Calu3 (cell line): ENCODE results near the gene SEL1L. TPM values are rescaled to one million over a fixed set of nuclear protein-coding genes. Genes with fewer than 3 reads are reported as not detected.
"Not testable (repeated sequence)": the region's sequence is repeated elsewhere in the genome, so short reads cannot be mapped to it uniquely, and the experiment has no call there.

Source experiments
- BruUV-seq: library from RNA; stranded (reverse); fragments of 400-500 nt; replicated peaks from 2 replicates; lab custom pipeline; 2021; lab: Mats Ljungman, UMichigan
- CTCF ChIA-PET: fragments of 300-600 bp; sonication (Branson Sonifier 250); formaldehyde crosslinking; loops from one replicate; lab custom pipeline; 2022; ENCODE audit warnings: antibody characterized with exemption; lab: Charles Lee
- DNase-seq: peaks from one replicate; pipeline ENCODE4 v3.0.0; 2022
- H3K27ac Mint-ChIP-seq: one replicate; pipeline ENCODE4 v1.8.0; 2022; ENCODE audit warnings: mixed read lengths; ENCODE audit not compliant: unreplicated experiment
- H3K27me3 Mint-ChIP-seq: one replicate; pipeline ENCODE4 v1.8.0; 2022; ENCODE audit warnings: mixed read lengths; ENCODE audit not compliant: unreplicated experiment
- H3K36me3 Mint-ChIP-seq: one replicate; pipeline ENCODE4 v1.8.0; 2022; ENCODE audit warnings: mild to moderate bottlenecking, moderate library complexity, mixed read lengths; ENCODE audit not compliant: insufficient read depth, unreplicated experiment
- H3K4me1 Mint-ChIP-seq: one replicate; pipeline ENCODE4 v1.8.0; 2022; ENCODE audit warnings: mild to moderate bottlenecking, low read depth, mixed read lengths; ENCODE audit not compliant: unreplicated experiment
- H3K4me3 Mint-ChIP-seq: one replicate; pipeline ENCODE4 v1.8.0; 2022; ENCODE audit warnings: mild to moderate bottlenecking, low read depth, moderate library complexity, mixed read lengths; ENCODE audit not compliant: unreplicated experiment
- H3K9me3 Mint-ChIP-seq: one replicate; pipeline ENCODE4 v1.8.0; 2022; ENCODE audit warnings: low read depth, mixed read lengths; ENCODE audit not compliant: unreplicated experiment
- intact Hi-C: fragments of 100-400 bp; cut with micrococcal nuclease; formaldehyde crosslinking; loops from one replicate; pipeline ENCODE4 v1.10.0; 2022; ENCODE audit not compliant: unreplicated experiment
- total RNA-seq: library from RNA; stranded (reverse); gene quantifications from 2 replicates; pipeline ENCODE4 v1.2.3, GENCODE V29; 2022
- TF ChIP-seq, protein P1 (sequence below): fragments of 200-600 bp; IDR thresholded peaks from one replicate; pipeline ENCODE4 v1.8.0; 2022; ENCODE audit warnings: antibody characterized with exemption; ENCODE audit not compliant: unreplicated experiment

Gene SEL1L
- total RNA-seq, 1 experiment from 2014 or later, result 95.4 TPM

DNA sequence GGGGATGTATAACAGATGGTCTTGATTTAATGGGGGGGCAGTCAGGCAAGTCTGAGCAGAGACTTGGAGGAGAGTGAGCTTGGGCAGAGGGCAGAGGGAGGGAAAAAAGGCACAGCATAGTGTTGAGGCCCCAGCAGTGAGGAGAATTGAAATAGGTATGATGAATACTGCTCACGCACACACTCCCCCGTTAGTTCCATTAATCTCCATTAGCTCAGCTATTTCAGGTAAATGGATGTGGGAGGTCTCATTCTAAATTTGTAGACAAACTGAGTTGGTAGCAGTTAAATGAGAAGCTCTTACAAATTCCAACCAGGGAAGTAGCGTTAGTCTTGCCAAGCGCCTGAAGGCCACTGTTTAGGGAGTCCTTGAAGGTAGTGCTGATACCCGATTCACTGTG, 66.8 kb downstream of the SEL1L start:
- H3K9me3 Mint-ChIP-seq, result no peaks in the 10 kb centered on the region
- H3K27ac Mint-ChIP-seq, result no peak overlapping the region
- no peak for DNase-seq
- intact Hi-C loops, result no loop called here
- H3K27me3 Mint-ChIP-seq, result no peaks in the 10 kb centered on the region
- no peaks in the 10 kb centered on the region for H3K4me1 Mint-ChIP-seq
- no peak overlapping the region for H3K4me3 Mint-ChIP-seq
- TF ChIP-seq, protein P1, sequence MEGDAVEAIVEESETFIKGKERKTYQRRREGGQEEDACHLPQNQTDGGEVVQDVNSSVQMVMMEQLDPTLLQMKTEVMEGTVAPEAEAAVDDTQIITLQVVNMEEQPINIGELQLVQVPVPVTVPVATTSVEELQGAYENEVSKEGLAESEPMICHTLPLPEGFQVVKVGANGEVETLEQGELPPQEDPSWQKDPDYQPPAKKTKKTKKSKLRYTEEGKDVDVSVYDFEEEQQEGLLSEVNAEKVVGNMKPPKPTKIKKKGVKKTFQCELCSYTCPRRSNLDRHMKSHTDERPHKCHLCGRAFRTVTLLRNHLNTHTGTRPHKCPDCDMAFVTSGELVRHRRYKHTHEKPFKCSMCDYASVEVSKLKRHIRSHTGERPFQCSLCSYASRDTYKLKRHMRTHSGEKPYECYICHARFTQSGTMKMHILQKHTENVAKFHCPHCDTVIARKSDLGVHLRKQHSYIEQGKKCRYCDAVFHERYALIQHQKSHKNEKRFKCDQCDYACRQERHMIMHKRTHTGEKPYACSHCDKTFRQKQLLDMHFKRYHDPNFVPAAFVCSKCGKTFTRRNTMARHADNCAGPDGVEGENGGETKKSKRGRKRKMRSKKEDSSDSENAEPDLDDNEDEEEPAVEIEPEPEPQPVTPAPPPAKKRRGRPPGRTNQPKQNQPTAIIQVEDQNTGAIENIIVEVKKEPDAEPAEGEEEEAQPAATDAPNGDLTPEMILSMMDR, result no peak
- CTCF ChIA-PET, result no interaction called here
- H3K36me3 Mint-ChIP-seq, result peaks cover 10% of the 10 kb centered on the region
- no TSS peak for BruUV-seq

DNA sequence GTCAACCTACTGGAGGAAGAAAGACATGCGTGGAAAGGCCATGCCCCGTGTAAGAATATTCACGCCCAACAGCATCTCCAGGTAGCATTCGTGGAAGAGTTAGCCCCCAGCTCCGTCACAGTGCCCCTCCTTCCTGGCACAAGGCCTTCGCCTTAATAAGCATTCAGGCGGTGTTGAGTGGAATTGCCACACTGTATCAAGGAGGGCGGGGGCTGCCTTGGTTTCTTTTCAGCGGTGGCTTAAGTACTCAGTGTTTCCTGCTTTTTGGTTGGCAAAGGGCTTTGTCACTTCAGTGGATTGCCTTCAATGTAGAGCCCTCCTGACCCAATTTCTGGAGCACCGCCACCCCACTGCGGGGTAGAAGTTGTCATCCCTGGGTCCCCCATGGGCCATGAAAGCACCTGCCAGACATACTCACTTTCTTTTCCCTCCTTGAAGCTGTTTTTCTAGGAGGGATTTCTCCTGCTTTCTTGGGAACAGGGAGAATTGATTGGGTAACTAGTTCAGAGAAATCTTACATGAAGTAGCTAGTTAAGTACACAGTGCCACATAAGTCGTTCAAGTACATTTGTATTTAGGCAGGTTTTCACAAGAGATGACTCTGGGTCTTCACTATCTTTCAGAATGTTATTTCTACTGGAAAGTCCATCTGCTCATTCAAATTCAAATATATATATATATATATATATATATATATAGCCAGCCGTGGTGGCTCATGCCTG, 68.0 kb downstream of the SEL1L start:
- CTCF ChIA-PET, result interaction anchor here (0.5 kb wide), 1 partner anchor 10 kb away, joined by 3 read pairs; no protein-coding TSS in a partner anchor

DNA sequence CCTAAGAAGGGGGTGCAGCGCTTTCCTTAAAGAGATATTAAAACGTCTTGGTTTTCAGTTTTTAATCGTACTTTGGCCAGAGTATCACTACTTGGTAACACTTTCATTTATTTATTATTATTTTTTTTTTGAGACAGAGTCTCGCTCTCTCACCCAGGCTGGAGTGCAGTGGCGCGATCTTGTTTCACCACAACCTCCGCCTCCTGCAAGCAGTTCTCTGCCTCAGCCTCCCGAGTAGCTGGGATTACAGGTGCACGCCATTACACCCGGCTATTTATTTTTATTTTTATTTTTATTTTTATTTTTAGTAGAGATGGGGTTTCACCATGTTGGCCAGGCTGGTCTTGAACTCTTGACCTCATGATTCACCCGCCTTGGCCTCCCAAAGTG, 68.7 kb downstream of the SEL1L start:
- H3K9me3 Mint-ChIP-seq, H3K4me1 Mint-ChIP-seq, H3K27me3 Mint-ChIP-seq, DNase-seq, H3K27ac Mint-ChIP-seq, H3K36me3 Mint-ChIP-seq, intact Hi-C loops, BruUV-seq: not testable (repeated sequence)
- H3K4me3 Mint-ChIP-seq, result peak overlapping the region; percentile 10
- CTCF ChIA-PET, result interaction anchor here (0.6 to 1.9 kb wide), 4 partner anchors 196 to 837 kb away, joined by 3 to 10 read pairs (median 3); partner anchors contain the start of gene TSHR

More for the DNA sequence above, 68.0 kb downstream of the SEL1L start:
- DNase-seq, result no peak
- Mint-ChIP-seq H3K36me3 (peaks cover 10% of the 10 kb centered on the region), H3K4me1 (no peaks in the 10 kb centered on the region), H3K4me3 (no peak overlapping the region), H3K27me3 (no peaks in the 10 kb centered on the region), H3K9me3 (no peaks in the 10 kb centered on the region), H3K27ac (no peak overlapping the region)
- TF ChIP-seq, protein P1, result no peak
- intact Hi-C loops, result no loop called here
- no TSS peak for BruUV-seq

DNA sequence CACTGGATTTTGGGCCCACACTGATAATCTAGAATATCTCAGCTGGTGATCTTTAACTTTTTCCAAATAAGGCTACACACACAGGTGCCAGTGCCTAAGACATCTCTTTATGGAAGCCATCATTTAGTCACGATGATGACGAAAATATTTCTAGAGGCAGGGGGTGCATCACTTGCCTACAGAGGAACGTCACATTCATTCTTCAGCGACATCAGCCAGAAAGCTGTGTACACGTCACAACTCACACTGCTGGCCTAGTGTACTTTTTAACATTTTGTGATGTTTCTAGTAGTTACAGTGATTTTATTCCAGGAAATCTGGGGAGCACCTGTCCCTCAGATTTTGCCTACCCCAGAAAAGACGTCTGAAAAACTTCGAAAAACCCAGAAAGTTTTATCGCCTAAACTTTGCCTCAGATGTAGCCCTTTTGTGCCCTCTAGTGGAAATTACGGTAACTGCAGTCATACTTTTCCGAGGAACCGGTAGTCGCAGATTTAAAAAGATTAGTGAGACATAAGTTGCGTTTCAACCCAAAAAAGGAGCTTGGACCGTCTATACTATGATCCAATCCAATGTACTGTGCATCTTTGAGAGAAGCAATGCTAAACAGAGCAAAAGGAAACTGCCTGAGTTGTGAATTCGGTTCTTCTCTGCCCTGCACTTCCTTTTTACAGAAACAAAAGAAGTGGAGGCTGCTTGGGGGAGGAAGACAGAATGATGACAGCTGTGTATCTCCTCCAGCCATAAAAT, 69.2 kb downstream of the SEL1L start:
- CTCF ChIA-PET, result interaction anchor here (0.6 to 1.9 kb wide), 4 partner anchors 195 to 836 kb away, joined by 3 to 10 read pairs (median 3); partner anchors contain the start of gene TSHR
- intact Hi-C loops, result loop anchor here (1.0 to 5.0 kb wide), 3 partner anchors 195 to 512 kb away; no protein-coding TSS in a partner anchor
- no TSS peak for BruUV-seq
- peak overlapping the region; percentile 10 for H3K4me3 Mint-ChIP-seq
- peak; percentile 65 for DNase-seq
- H3K27me3 Mint-ChIP-seq, result no peaks in the 10 kb centered on the region
- H3K4me1 Mint-ChIP-seq, result no peaks in the 10 kb centered on the region
- no peaks in the 10 kb centered on the region for H3K9me3 Mint-ChIP-seq
- TF ChIP-seq, protein P1, result peak; percentile 28
- H3K27ac Mint-ChIP-seq, result no peak overlapping the region
- H3K36me3 Mint-ChIP-seq, result peaks cover 2% of the 10 kb centered on the region

DNA sequence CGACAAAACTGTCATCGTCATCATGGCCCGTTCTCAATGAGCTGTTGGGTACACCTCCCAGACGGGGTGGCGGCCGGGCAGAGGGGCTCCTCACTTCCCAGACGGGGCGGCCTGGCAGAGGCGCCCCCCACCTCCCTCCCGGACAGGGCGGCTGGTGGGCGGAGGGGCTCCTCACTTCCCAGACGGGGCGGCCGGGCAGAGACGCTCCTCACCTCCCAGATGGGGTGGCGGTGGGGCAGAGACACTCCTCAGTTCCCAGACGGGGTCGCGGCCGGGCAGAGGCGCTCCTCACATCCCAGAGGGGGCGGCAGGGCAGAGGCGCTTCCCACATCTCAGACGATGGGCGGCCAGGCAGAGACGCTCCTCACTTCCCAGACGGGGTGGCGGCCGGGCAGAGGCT, 71.3 kb downstream of the SEL1L start:
- DNase-seq, H3K4me1 Mint-ChIP-seq, H3K9me3 Mint-ChIP-seq, CTCF ChIA-PET, H3K27me3 Mint-ChIP-seq, BruUV-seq, H3K27ac Mint-ChIP-seq, H3K36me3 Mint-ChIP-seq, H3K4me3 Mint-ChIP-seq: not testable (repeated sequence)
- intact Hi-C loops, result loop anchor here (5.0 kb wide), 1 partner anchor 510 kb away; no protein-coding TSS in a partner anchor
